GM19467 (cell line): ENCODE results near the gene TRDN.

Experiments used
- ATAC-seq: cut with Tn5 transposase; IDR thresholded peaks from one replicate; pipeline ENCODE4 v1.9.1; 2021; ENCODE audit warnings: mild to moderate bottlenecking, moderate library complexity; ENCODE audit not compliant: unreplicated experiment

TRDN gene, protein sequence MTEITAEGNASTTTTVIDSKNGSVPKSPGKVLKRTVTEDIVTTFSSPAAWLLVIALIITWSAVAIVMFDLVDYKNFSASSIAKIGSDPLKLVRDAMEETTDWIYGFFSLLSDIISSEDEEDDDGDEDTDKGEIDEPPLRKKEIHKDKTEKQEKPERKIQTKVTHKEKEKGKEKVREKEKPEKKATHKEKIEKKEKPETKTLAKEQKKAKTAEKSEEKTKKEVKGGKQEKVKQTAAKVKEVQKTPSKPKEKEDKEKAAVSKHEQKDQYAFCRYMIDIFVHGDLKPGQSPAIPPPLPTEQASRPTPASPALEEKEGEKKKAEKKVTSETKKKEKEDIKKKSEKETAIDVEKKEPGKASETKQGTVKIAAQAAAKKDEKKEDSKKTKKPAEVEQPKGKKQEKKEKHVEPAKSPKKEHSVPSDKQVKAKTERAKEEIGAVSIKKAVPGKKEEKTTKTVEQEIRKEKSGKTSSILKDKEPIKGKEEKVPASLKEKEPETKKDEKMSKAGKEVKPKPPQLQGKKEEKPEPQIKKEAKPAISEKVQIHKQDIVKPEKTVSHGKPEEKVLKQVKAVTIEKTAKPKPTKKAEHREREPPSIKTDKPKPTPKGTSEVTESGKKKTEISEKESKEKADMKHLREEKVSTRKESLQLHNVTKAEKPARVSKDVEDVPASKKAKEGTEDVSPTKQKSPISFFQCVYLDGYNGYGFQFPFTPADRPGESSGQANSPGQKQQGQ

DNA sequence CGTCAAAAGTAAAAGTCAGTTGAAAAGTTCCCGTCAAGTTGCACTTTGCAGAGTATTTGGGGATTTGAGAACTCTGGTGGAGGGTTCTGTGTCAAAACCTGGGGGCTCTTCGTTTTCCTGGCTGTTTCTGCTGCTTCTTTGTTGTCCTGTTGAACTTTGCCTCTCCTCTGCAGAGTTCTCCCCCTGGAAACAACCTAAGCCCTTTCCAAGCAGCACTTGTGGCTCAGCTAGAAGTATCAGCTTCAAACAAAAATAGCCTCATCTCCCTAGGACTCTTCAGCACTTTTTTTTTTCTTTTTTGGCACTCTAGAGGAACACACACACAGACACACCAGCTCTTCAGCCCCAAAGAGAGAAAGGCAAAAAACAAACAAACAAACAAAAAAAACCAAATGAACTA, at the start of gene TRDN:
TRDN (minus strand) TSS at position 169 of the 400 bp plus-strand sequence. CDS start 175 bp downstream, outside the sequence.
- ATAC-seq, result no peak

DNA sequence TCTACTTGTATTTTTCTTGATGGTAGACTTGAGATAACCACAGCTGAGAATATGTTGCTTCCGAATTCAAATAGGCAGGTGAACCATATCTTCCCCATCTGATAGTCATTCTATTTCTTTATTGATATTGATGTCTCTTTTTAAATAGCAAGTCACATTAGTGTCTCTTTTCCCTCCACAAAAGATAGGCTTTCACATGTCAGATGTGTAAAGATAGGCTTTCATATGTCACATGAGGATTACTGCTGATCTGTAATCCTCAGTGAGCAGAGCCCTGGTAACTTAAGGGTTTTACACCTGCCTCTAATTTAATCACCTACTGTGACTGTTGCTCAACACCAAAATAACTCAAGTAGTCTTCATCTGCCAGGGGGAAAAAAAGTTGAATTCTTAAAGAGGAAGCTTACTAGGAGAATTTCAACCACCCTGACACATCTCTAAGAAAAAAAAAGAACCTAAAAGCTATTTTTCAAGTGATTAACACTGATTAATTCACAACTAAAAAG, 45.3 kb upstream of the TRDN start:
- ATAC-seq, result no peak

DNA sequence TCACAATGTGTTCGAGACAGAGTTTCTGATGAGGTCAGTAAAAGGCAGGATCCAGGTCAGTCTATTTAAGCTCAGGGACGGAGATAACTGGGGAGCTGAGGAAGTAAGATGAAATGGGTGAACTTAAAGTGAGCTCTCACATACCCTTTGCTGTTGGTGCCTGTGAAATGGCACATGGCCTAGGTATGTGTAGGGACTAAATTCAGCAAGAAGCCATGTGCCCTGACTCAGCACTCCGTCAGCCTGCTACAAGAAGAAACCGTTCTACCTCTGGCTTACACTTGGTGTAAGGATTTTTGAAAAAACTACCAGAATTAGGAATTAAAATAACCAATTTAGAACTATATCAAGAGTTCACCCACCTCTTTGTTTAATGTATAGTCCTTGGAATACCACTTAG, 41.1 kb upstream of the TRDN start:
- ATAC-seq, result no peak

DNA sequence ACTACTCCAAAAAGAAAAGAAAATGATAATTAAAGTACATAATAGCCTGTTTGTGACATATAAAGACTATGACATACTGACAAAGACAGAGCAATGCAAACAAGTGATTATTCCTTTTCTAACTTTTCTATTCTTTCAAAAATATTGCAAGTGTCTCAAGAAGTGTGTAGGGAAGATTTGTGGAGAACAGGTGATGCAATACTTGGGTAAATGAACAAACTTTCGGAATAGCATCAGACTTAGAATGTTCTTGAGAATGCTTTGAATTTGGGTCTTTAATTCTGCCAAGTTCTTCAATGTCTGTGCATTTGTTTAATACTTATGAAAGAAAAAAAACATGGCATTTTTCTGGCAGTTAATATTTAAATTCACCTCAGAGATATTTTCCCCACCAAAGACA, 40.0 kb upstream of the TRDN start:
- ATAC-seq, result no peak

DNA sequence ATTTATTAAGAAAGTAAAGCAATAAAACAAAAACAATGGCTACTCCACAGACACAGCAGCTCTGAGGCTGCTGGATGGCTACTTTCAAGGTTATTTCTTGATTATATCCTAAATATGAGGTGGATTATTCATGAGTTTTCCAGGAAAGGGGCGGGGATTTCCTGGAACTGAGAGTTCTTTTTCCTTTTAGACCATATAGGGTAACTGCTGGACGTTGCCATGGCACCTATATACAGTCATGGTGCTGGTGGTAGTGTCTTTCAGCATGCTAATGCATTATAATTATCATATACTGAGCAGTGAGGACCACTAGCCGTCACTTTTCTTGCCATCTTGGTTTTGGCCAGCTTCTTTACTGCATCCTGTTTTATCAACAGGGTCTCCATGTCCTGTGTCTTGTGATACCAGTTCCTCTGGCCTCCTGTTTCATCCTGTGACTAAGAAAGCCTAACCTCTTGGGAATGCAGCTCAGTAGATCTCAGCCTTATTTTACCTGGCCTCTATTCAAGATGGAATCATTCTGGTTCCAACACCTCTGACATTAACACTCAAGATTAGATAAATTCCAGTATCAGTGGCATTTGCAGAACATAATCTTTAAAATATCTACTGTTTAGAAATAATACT, 32.3 kb upstream of the TRDN start:
- ATAC-seq, result no peak

DNA sequence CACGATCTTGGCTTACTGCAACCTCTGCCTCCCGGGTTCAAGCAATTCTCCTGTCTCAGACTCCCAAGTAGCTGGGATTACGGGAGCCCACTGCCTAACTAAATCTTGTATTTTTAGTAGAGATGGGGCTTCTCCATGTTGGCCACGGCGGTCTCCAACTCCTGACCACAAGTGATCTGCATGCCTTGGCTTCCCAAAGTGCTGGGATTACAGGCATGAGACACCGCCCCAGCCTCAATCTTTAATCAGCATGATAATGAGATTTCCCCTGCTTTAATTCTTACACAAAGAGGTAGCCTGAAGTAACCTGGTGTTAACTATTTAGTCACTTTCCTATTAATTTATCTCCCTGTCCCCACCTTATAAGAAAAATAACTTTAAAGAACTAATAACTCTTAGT, 31.3 kb upstream of the TRDN start:
- no peak for ATAC-seq

DNA sequence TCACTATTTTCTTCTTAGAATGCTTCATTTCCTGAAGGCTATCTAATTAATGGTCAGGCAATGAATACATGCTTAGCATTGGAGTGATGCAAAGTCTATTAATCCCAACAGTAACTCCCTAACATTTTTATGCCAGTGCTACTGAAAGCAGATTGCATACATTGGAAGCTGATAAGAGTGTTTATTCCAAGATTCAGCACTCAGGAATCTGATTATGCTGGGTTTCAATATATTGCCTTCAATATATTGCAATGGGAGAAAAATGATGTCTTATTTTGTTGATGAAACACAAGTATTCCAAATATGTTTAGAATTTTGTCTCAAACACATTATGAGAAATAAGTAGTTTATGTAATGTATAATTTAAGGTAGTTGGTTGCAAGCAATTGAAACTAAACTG, 26.7 kb upstream of the TRDN start:
- ATAC-seq, result no peak

DNA sequence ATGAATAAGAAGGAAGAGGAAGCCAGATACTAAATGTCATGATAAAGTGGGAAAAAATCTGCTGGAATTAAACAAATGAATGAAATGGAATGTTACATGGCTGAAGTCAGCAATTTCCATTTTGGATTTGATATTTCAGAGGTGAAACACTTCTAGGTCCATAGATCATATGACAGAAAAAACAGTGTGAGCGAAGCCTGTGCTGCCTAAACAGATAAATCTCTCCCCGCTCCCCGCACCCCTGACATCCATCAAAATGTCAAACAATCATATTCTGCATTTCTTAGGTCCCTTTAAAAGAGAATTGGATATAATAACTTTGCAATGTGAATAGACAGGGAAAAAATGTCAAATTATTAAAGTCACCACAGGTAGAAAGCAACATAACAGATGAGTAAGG, 26.0 kb upstream of the TRDN start:
- no peak for ATAC-seq

DNA sequence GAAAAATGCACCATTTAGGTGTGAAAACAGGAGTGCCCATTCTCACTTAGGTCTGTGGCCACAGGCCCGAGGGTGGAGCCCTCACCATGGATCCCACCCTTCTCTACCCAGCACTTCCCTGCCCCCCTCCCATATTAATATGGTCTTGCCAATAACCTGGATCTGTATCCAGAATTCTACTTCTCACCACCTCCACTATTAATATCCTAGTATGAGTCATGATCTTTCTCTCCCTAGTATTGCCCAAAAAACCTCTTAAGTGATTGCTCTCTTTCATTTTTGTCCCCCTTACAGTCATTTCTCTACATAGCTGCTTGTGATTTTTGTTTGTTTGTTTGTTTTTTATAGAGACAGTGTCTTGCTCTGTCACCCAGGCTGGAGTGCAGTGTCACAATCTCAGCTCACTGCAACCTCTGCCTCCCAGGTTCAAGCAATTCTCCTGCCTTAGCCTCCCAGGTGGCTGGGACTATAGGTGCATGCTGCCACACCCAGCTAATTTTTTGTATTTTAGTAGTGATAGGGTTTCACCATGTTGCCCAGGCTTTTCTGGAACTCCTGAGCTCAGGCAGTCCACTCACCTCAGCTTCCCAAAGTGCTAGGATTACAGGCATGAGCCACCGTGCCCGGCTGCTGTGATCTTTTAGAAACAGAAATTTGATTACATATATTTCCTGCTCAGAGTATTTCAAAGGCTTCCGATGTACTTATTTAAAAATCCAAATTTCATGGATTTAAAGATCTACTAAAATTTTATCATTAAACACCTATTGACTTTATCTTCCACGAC, 24.5 kb upstream of the TRDN start:
- ATAC-seq, result no peak

DNA sequence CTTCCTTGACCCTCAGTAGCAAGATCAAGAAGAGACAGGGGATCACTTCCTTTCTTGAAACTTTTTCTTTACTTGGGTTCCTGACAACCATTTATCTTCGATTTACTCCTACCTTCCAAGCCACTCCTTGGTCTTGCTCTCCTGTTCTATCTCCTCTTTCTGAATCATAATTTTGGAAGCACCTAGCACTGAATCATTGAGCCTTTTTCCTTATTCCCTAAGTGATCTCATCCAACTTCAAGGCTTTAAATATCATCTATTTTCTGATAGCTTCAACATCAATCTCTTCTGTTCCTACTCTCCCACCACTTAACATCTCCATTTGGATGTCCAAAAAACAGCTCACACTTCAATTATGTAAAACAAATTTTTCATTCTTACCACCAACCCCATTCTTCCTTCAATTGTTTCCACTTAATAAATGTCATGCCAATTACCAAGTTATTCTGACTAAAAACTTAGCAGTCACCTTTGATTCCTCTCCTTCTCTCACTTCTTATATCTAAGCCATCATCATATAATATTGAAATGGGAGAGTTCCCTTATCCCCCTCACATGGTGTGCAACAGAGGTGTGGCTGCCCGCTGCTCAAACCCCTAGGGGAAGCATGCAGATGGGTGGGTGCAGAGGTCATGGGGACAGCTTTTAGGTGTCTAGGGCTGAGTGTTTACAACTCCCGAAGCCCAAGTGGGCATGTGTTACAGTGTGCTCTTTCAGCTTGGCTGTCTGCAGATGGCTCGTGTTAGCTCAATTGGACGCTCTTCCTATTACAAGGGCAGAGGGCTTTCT, 23.4 kb upstream of the TRDN start:
- ATAC-seq, result no peak

DNA sequence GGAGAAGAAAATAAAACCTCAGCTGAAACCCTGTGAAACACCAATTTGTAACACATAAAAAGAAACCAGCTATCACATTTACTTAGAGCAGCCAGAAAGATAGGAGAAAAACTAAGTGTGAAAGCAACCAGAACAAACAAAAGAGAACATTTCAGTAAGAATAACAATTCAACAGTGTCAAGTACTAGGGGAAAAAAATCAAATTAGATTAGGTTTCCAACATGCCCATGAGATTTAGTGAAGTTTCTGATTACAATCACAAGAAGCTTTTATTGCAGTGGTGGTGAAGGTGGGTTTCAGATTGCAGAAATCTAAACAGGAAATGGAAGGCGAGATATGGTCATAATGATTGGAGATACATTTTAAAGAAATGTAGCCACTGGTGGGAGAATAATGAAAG, 22.1 kb upstream of the TRDN start:
- ATAC-seq, result no peak

DNA sequence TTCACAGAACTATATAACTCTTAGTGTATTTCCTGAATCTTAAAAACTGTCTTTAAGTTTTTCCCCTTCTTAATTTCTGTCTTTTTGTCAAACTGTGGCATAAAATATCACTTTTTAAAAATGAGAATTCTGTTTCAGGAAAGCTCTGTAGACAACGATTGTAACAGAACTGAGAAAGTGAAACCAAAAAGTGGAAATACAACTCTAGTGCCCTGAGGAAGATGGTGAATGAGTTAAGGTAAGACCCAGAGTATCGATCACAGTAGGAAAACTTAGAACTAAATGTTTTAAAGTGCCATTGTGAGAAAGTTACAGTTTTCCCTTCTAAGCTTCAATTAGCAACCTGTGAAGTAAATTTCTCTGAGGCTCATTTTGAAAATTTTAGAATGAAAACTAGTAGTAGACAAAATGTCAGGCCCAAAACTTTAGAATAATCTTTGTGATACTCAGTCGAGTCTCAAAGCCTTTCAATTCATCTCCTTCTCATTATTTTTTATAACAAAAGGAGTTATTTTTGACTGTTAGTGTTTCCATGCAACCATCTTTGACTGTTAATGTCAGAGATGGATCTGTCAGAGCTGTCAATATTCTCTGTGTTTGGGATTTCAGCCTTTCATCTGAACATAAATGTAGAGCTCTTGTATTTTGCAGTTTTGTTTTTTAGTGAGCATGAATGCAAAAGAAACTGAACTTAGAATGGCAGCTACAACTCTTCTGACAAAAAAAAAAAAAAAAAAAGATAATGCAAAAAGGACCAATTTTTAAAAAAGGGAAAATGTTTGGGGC, 19.0 kb upstream of the TRDN start:
- peak; percentile 72 for ATAC-seq

DNA sequence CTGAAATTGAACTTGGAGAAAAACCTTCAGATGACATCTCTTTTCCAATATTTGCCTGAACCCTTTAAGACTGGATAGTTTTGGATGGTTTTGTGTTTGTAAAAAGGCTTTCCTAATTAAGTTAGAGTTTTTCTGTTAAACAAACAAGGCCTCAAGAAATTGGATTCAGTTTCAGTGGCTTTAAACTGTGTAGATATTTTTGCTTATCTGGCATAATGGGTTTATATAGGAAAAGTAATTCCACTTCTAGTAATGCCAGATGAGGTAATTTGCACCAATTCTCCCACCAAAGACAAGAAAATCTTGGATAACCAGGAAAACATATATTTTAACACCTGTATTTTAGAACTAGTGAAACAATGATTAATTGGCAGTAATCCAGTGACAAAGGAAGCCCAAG, 12.0 kb upstream of the TRDN start:
- ATAC-seq, result no peak

DNA sequence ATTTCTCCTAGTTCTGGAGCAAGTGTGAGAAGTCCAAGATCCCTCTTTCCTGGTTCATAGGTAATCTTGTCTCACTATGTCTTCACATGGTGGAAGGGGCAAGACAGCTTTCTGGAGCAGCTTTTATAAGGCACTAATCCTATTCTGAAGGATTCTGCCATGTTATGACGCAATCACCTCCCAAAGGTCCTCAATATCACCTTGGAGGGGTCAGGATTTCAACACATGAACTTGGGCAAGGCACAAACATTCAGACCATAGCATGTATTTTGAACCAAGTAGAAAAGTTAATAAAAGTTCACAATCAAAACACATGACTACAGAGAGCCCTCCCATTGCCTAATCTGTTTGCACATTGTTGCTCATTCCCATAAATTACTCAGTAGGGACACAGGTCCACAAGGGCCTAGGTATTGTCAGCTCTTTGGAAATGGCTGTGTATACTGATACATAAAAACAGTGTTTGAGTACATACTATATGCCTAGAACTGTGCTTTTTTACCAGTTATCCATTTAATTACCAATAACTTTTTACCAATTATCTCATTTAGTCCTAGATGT, 11.3 kb upstream of the TRDN start:
- ATAC-seq, result no peak

DNA sequence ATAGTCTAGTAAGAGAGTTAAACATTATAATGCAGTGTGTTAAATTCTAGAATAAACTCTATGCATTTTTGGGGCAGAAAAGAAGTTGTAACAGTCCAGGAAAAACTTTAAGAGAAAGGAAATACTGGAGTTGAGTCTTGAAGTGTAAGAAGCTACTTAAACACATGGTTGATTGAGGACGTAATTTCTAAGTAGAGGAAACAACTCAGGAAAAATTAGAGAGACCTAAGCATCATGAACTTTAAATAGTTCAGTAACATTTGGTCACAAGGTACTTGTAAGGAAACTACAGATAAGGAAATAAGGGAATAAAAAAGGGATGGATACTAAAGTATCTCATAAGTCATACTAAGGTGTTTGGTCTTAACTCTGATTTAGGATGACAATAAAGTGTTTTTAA, 4.7 kb upstream of the TRDN start:
- no peak for ATAC-seq

DNA sequence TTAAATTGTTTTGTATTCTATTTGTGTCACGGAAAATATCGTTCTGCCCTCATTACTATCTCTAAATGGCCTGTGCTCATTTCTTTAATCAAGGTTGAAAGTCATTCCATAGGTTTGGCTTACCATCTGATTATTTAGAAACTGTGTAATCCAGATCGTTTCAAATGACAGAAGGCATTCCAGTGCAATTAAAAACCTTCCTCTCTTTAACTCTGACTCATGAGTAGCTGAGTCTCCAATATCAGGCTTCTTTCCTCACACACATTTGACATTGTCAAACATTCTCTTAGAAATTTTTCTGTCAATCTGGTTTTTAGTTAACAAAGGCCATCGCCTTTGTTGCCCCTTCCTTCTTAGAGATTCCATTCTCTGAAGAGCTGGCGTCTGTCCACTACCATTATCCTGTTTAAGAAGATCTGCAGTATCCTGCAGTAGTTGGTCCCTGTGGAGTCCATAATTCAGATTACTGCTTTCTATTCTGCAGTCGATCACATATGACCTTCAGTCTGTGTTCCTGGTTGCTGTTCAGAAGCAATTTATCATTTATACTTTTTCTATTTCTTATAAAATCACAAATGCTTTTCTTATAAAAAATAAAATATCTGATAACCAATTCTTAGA, 3.9 kb upstream of the TRDN start:
- no peak for ATAC-seq

DNA sequence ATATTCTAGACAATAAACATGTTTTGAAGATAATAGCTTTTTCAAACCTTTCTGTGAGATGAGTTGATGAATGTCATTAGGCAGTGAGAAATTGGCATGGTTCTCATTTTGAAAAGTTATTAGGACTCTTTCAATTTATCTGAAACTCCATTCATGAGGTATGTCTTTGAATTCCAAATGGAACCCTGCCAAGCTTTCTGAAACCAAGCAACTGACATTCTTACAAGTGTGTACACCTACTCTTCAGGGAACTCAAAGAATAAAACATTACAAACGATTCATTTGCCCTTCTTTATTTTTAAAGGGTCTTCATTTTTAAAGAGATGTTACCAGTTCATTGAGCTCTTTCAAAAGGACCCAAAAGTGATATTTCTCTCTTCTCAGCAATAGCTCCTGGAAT, 2.1 kb upstream of the TRDN start:
- no peak for ATAC-seq

DNA sequence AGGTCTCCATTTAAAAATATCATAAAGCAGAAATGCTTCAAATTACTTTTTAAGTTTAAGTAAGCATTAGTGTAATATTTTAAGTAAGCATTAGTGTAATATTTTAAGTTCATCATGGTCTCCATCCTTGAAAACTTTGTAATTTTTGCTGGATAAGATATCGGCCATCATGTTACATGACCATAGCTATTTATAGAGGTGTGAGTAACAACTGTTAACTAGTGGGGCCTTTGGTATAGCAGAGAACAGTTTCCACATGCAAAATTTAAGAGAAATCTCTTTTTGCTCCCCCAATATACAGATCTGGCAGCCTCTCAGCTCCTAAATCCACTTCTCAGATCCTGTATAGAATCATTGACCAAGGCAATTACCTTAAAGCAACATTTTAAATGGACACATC, 468 bp downstream of the TRDN start:
- no peak for ATAC-seq

DNA sequence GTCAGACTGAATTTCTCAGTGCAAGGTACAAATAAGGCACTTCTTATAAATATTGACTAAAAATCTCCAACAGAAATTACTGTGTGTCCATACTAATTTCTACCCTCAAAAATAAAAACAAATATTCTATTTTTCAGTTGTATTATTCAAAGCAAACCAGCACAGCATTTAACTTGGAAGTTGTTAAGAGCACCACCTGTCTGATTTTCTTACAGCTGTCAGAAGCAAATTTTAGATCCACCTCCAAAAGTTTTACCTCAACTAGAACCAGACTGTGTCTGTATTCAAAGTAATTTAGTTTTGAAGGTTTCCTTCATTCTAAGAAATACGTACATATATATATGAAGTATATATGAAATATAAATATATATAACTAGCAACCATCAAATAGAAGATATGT, 1.2 kb downstream of the TRDN start:
- no peak for ATAC-seq
